ENCODE results near the gene RBBP5.

The RBBP5 gene

DNA sequence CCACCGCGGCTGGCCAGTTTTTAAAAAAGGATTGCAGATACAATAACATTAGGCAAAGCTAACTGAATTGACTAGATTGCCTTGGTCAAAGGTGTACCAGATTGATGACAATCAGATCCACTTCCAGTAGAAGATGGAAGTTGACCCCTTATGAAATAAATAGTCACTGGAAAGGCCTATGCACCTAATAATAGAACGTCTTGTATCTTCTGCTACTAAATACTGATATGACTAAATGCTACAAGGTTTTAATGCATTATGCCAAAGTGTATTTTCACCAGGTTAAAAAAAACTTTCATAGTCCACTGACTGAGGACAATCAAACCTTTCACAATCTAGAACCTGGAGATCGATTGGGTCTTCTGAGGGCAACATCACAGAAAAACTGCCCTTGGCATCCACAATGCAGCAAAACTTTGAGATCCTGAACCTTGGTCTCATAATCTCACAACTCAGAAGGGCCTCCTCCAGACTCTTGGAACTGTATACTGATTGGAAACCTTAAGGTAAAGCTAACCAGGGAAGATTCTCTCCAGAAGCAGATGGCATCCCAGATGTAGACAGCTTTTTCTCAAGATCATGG, 7.8 kb upstream of the RBBP5 start:
- no peak for DNase-seq

- DNase-seq = no peak
These were observed 6.3 kb upstream of the RBBP5 start for GRCh38 chr1:205128050-205128449.

DNA sequence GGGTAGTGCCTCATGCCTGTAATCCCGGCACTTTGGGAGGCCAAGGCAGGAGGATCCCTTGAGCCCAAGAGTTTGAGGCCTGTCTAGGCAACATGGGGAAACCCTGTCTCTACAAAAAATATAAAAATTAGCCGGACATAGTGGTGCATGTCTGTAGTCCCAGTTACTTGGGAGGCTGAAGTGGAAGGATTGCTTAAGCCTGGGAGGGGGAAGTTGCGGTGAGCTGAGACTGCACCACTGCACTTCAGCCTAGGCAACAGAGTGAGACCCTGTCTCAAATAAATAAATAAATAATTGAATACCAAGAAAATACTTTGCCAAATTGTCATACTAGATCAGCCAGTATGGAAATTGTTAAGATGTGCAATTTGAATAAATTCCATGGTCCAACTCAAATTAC, 5.9 kb upstream of the RBBP5 start:
- no peak for DNase-seq

DNA sequence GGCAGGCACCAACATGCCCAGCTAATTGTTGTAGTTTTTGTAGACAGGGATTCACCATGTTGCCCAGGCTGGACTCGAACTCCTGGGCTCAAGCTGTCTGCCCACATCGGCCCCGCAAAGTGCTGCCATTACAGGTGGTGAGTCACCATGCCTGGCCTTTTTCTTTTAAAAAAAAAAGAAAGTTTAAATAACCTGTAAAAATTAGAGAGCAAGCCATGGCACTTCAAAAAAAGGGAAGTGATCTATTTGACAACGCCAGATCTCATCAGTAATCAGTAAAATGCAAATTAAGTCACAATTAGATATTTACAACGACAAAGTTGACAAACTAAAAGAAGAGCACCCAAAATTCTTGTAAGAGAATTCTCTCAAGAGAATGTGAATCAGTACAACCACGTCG, 2.9 kb upstream of the RBBP5 start:
- DNase-seq = no peak

DNA sequence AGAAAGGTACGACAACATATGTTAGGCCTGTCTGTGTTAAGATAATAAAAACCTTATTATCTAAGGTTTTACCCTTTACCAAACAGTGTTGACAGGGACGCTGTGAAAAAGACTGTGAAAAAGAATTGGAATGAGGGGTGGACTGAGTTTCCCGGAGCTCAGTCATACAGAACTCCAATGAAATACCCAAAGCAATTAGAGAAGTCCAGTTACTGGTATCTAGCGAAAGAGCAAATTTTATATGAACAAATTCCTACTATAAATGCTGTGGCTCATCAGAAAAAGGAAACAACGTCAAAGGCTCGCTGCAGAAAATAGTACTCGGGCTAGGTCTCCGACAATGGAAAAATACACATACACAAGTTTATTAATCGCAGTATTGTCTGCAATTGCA, 708 bp upstream of the RBBP5 start:
- DNase-seq = no peak

- no peak for DNase-seq
These were observed 3.0 kb downstream of the RBBP5 start for GRCh38 chr1:205118752-205119151.

- DNase-seq = no peak
These were observed 10.4 kb downstream of the RBBP5 start for GRCh38 chr1:205111354-205111753.

DNA sequence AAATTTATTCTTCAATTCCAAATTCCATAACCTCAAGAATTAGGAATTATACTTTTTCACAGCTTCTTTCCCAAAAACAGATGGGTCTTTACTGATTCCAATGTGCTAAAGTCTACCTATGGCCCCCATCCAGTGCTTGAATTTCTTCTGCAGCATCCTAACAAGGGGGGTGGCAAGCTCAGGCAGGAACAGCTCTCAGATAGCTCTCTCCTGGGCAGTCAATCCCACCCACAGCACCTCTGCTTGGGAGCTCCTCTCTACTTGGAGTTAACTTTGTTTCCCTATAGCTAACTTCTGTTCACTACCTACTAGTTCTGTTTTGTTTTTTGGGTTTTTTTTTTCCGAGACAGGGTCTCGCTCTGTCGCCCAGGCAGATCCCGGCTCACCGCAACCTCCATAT, 12.1 kb downstream of the RBBP5 start:
- no peak for DNase-seq

GRCh38 chr1:205109269-205109668, 12.5 kb downstream of the RBBP5 start:
- DNase-seq = no peak

GRCh38 chr1:205108464-205108863, 13.3 kb downstream of the RBBP5 start:
- DNase-seq = no peak

DNA sequence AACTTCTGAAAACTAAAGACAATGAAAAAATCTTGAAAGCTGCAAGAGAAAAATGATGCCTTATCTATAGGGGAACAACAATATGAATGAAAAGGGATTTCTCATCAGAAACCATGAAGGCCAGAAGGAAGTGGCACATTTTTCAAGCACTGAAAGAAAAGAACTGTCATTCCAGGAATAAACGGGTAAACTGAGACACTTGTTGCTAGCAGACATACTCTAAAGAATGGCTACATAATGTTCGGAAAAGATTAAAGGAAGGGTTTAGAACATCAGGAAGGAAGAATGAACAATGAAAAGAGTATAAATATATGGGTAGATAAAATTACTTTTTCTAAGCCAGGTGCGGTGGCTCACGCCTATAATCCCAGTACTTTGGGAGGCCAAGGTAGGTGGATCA, 14.5 kb downstream of the RBBP5 start:
- no peak for DNase-seq

GRCh38 chr1:205102404-205102803, 19.4 kb downstream of the RBBP5 start:
- no peak for DNase-seq

- no peak for DNase-seq
These were observed 23.5 kb downstream of the RBBP5 start for GRCh38 chr1:205098242-205098641.

- no peak for DNase-seq
These were observed 26.4 kb downstream of the RBBP5 start for GRCh38 chr1:205095422-205095821.

GRCh38 chr1:205091043-205091740, 30.6 kb downstream of the RBBP5 start:
- no peak for DNase-seq

- no peak for DNase-seq
These were observed 33.4 kb downstream of the RBBP5 start for GRCh38 chr1:205088341-205088740.

DNA sequence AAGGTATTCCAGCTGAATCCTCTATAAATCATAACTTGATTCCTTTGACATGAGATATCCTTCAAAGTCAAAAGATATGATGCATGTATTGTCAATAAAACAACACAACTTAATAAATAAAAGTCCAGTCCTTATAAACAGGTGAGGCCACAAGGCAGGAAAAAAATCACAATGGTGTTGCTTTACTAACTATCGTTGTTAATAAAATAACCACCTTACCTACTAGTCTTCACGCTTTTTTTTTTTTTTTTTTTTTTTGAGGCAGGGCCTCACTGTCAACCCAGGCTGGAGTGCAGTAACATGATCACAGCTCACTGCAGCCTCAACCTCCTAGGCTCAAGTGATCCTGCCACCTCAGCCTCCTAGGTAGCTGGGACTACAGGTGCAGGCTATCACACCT, 37.4 kb downstream of the RBBP5 start, which contains the start of gene TMEM81:
TSS of gene TMEM81 (minus strand) at position 101 of the 400 bp plus-strand sequence. CDS start 140 bp downstream, outside the sequence.
- no peak for DNase-seq

- DNase-seq = no peak
These were observed 39.3 kb downstream of the RBBP5 start for GRCh38 chr1:205082431-205082830.

- no peak for DNase-seq
These were observed 43.9 kb downstream of the RBBP5 start for GRCh38 chr1:205077934-205078311.

GRCh38 chr1:205077158-205077933, 44.4 kb downstream of the RBBP5 start:
- peak; percentile 38 for DNase-seq

- peak; percentile 37 for DNase-seq
These were observed 45.5 kb downstream of the RBBP5 start for GRCh38 chr1:205076245-205076761.

DNA sequence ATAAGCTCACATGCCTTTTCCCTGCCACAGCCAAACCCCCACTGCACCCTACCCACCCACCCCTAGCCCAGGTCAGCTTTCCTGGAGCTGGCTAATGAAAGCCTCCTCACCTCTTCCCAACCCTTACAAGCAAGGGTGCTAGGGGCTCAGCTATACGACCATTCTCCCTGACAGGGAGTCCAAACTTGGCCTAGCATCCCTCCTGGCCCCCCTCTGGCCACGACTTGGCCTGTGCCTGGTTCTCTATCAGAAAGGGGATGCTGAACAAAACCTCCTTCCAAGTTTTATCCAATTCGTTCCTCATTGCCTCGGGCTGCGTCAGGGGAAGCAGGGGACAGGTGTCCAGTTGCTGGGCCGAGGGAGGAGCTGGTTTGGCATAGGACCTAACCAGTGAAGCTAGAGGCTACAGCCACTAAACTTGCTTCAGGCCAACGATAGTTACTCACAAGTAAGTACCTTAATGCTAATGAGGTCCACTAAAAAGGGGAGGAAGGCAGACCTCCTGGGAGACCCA, 46.1 kb downstream of the RBBP5 start:
- peak; percentile 37 for DNase-seq

- DNase-seq = peak; percentile 35
These were observed 47.3 kb downstream of the RBBP5 start for GRCh38 chr1:205074513-205074912.

- DNase-seq = peak; percentile 24
These were observed 47.7 kb downstream of the RBBP5 start for GRCh38 chr1:205074084-205074483.

Measured in activated CD8-positive, alpha-beta memory T cell treated with anti-CD3 and anti-CD28 coated beads for 24 hours (primary cell).